Duodenal mucosa (tissue), 2 donors: ENCODE data around the gene OGFOD3.
A peak's percentile ranks its signal among the peaks of the same experiment; 100 is the strongest.
"Not testable (repeated sequence)": the region's sequence is repeated elsewhere in the genome, so short reads cannot be mapped to it uniquely, and the experiment has no call there.

Source experiments
- H3K27ac ChIP-seq: one replicate; pipeline ENCODE4 v1.7.0; 2013; ENCODE audit warnings: low read depth, low read length
- H3K27me3 ChIP-seq, 2 donors: one replicate each; pipeline ENCODE4 v1.7.0; 2013; ENCODE audit warnings: low read length in 2 of 2, control low read depth in 1 of 2; ENCODE audit not compliant: insufficient read depth in 2 of 2, control insufficient read depth in 1 of 2
- H3K36me3 ChIP-seq, 2 donors: one replicate each; pipeline ENCODE4 v1.7.0; 2013; ENCODE audit warnings: low read length in 2 of 2, control low read depth in 1 of 2; ENCODE audit not compliant: insufficient read depth in 2 of 2, control insufficient read depth in 1 of 2
- H3K4me1 ChIP-seq, 2 donors: one replicate each; pipeline ENCODE4 v1.7.0; 2013; ENCODE audit warnings: low read length in 2 of 2, control low read depth in 1 of 2; ENCODE audit not compliant: insufficient read depth in 2 of 2, control insufficient read depth in 1 of 2
- H3K4me3 ChIP-seq, 2 donors: one replicate each; pipeline ENCODE4 v1.7.0; 2013; ENCODE audit warnings: low read length in 2 of 2, low read depth in 1 of 2
- H3K9ac ChIP-seq, 2 donors: one replicate each; pipeline ENCODE4 v1.7.0; 2013; ENCODE audit warnings: low read length in 2 of 2, low read depth in 1 of 2
- H3K9me3 ChIP-seq, 2 donors: one replicate each; pipeline ENCODE4 v1.7.0; 2013; ENCODE audit warnings: low read length in 2 of 2, control low read depth in 1 of 2; ENCODE audit not compliant: control insufficient read depth in 1 of 2

Gene OGFOD3

GRCh38 chr17:82383411-82383810 lies 35.0 kb downstream of the OGFOD3 start:
- no peak overlapping the region for H3K27ac ChIP-seq
- H3K4me1 ChIP-seq, result peaks cover 11 to 26% of the 10 kb centered on the region in 2 donors
- peaks cover 22 to 29% of the 10 kb centered on the region in 2 donors for H3K27me3 ChIP-seq
- no peaks in the 10 kb centered on the region for H3K9me3 ChIP-seq
- no peak overlapping the region for H3K9ac ChIP-seq
- H3K4me3 ChIP-seq, result no peak overlapping the region
- H3K36me3 ChIP-seq, result no peaks in the 10 kb centered on the region

GRCh38 chr17:82382933-82383255 lies 35.5 kb downstream of the OGFOD3 start:
- H3K4me1 ChIP-seq, result peaks cover 11 to 21% of the 10 kb centered on the region in 2 donors
- H3K9ac ChIP-seq, result no peak overlapping the region
- peaks cover 17 to 29% of the 10 kb centered on the region in 2 donors for H3K27me3 ChIP-seq
- H3K27ac ChIP-seq, result no peak overlapping the region
- no peaks in the 10 kb centered on the region for H3K36me3 ChIP-seq
- no peaks in the 10 kb centered on the region for H3K9me3 ChIP-seq
- no peak overlapping the region for H3K4me3 ChIP-seq

GRCh38 chr17:82382220-82382932 lies 36.0 kb downstream of the OGFOD3 start:
- not testable (repeated sequence) for H3K27ac ChIP-seq, H3K9me3 ChIP-seq, H3K4me3 ChIP-seq, H3K9ac ChIP-seq, H3K36me3 ChIP-seq
- Histone ChIP-seq H3K4me1 (peaks cover 11 to 20% of the 10 kb centered on the region in 2 donors), H3K27me3 (peaks cover 12 to 23% of the 10 kb centered on the region in 2 donors)

- Histone ChIP-seq H3K27me3 (peaks cover 5 to 17% of the 10 kb centered on the region in 2 donors), H3K4me3 (peak overlapping the region in 1 of 2 donors; percentile 44), H3K4me1 (peaks cover 11 to 16% of the 10 kb centered on the region in 2 donors)
- H3K9ac ChIP-seq, H3K27ac ChIP-seq, H3K9me3 ChIP-seq, H3K36me3 ChIP-seq: not testable (repeated sequence)
Measured at GRCh38 chr17:82381703-82382009, 36.7 kb downstream of the OGFOD3 start.

- Histone ChIP-seq H3K9ac (no peak overlapping the region), H3K9me3 (no peaks in the 10 kb centered on the region), H3K27me3 (peaks cover 6 to 14% of the 10 kb centered on the region in 2 donors), H3K36me3 (no peaks in the 10 kb centered on the region), H3K4me3 (peak overlapping the region; percentile 44 to 54), H3K27ac (no peak overlapping the region), H3K4me1 (peaks cover 11 to 16% of the 10 kb centered on the region in 2 donors)
Measured at GRCh38 chr17:82380860-82381702, 37.3 kb downstream of the OGFOD3 start.

GRCh38 chr17:82378741-82379021 lies 39.7 kb downstream of the OGFOD3 start:
- H3K4me3 ChIP-seq, result no peak overlapping the region
- peaks cover 14 to 25% of the 10 kb centered on the region in 2 donors for H3K27me3 ChIP-seq
- peaks cover 0 to 11% of the 10 kb centered on the region in 2 donors for H3K4me1 ChIP-seq
- H3K27ac ChIP-seq, result no peak overlapping the region
- H3K36me3 ChIP-seq, result no peaks in the 10 kb centered on the region
- H3K9me3 ChIP-seq, result no peaks in the 10 kb centered on the region
- H3K9ac ChIP-seq, result no peak overlapping the region

GRCh38 chr17:82377924-82378740 lies 40.3 kb downstream of the OGFOD3 start:
- Histone ChIP-seq H3K4me1 (peaks cover 0 to 11% of the 10 kb centered on the region in 2 donors), H3K36me3 (no peaks in the 10 kb centered on the region), H3K9ac (no peak overlapping the region), H3K4me3 (no peak overlapping the region), H3K27ac (no peak overlapping the region), H3K27me3 (peaks cover 14 to 25% of the 10 kb centered on the region in 2 donors), H3K9me3 (no peaks in the 10 kb centered on the region)

- not testable (repeated sequence) for H3K4me3 ChIP-seq, H3K9ac ChIP-seq, H3K27ac ChIP-seq, H3K36me3 ChIP-seq, H3K9me3 ChIP-seq
- Histone ChIP-seq H3K27me3 (peaks cover 21 to 30% of the 10 kb centered on the region in 2 donors), H3K4me1 (peaks cover 6 to 16% of the 10 kb centered on the region in 2 donors)
Measured at GRCh38 chr17:82377294-82377693, 41.1 kb downstream of the OGFOD3 start.

- Histone ChIP-seq H3K9me3 (no peaks in the 10 kb centered on the region), H3K4me1 (peaks cover 7 to 18% of the 10 kb centered on the region in 2 donors), H3K27me3 (peaks cover 26 to 36% of the 10 kb centered on the region in 2 donors), H3K36me3 (no peaks in the 10 kb centered on the region), H3K27ac (no peak overlapping the region), H3K4me3 (no peak overlapping the region), H3K9ac (no peak overlapping the region)
Measured at GRCh38 chr17:82376042-82376730, 42.2 kb downstream of the OGFOD3 start.
